ENCODE results near the gene HYDIN.
"Not testable (repeated sequence)": the region's sequence is repeated elsewhere in the genome, so short reads cannot be mapped to it uniquely, and the experiment has no call there.

The HYDIN gene

GRCh38 chr16:70864698-70865097 lies 365.8 kb downstream of the HYDIN start:
- not testable (repeated sequence) for DNase-seq (ENCODE audit: low read depth, low spot score)

- not testable (repeated sequence) for DNase-seq (ENCODE audit: low read depth, low spot score)
These were observed 368.5 kb downstream of the HYDIN start for GRCh38 chr16:70861996-70862395.

- not testable (repeated sequence) for DNase-seq (ENCODE audit: low read depth, low spot score)
These were observed 379.2 kb downstream of the HYDIN start for GRCh38 chr16:70851299-70851698.

GRCh38 chr16:70823498-70824118 lies 406.9 kb downstream of the HYDIN start:
- not testable (repeated sequence) for DNase-seq (ENCODE audit: low read depth, low spot score)

- not testable (repeated sequence) for DNase-seq (ENCODE audit: low read depth, low spot score)
These were observed 407.8 kb downstream of the HYDIN start for GRCh38 chr16:70822734-70823133.

- DNase-seq (ENCODE audit: low read depth, low spot score), result not testable (repeated sequence)
These were observed 412.4 kb downstream of the HYDIN start for GRCh38 chr16:70818088-70818487.

GRCh38 chr16:70809392-70810060 lies 421.0 kb downstream of the HYDIN start:
- no peak for DNase-seq (ENCODE audit: low read depth, low spot score)

- DNase-seq (ENCODE audit: low read depth, low spot score), result no peak
These were observed 422.2 kb downstream of the HYDIN start for GRCh38 chr16:70808371-70808770.

GRCh38 chr16:70805787-70806186 lies 424.7 kb downstream of the HYDIN start:
- DNase-seq (ENCODE audit: low read depth, low spot score), result no peak

GRCh38 chr16:70805380-70805779 lies 425.1 kb downstream of the HYDIN start:
- no peak for DNase-seq (ENCODE audit: low read depth, low spot score)

- no peak for DNase-seq (ENCODE audit: low read depth, low spot score)
These were observed 425.8 kb downstream of the HYDIN start for GRCh38 chr16:70804734-70805169.

- DNase-seq (ENCODE audit: low read depth, low spot score), result no peak
These were observed 426.3 kb downstream of the HYDIN start for GRCh38 chr16:70804153-70804733.

- no peak for DNase-seq (ENCODE audit: low read depth, low spot score)
These were observed 427.2 kb downstream of the HYDIN start for GRCh38 chr16:70803319-70803718.

- DNase-seq (ENCODE audit: low read depth, low spot score), result no peak
These were observed 428.9 kb downstream of the HYDIN start for GRCh38 chr16:70801611-70802010.

GRCh38 chr16:70800781-70801480 lies 429.6 kb downstream of the HYDIN start, which contains the start of gene VAC14:
Gene VAC14 (minus strand): TSS chr16:70801158. CDS start chr16:70800900, 258 bp downstream.
- DNase-seq (ENCODE audit: low read depth, low spot score), result no peak

- no peak for DNase-seq (ENCODE audit: low read depth, low spot score)
These were observed 430.2 kb downstream of the HYDIN start for GRCh38 chr16:70800311-70800710.

- DNase-seq (ENCODE audit: low read depth, low spot score), result no peak
These were observed 434.2 kb downstream of the HYDIN start for GRCh38 chr16:70796301-70796700.

GRCh38 chr16:70795296-70795912 lies 435.1 kb downstream of the HYDIN start:
- DNase-seq (ENCODE audit: low read depth, low spot score), result no peak

- no peak for DNase-seq (ENCODE audit: low read depth, low spot score)
These were observed 436.5 kb downstream of the HYDIN start for GRCh38 chr16:70793851-70794502.

GRCh38 chr16:70790815-70791214 lies 439.7 kb downstream of the HYDIN start:
- DNase-seq (ENCODE audit: low read depth, low spot score), result no peak
